ENCODE data around the gene GNAT2. TPM values are rescaled to one million over a fixed set of nuclear protein-coding genes. Genes with fewer than 3 reads are reported as not detected.

Gene GNAT2
- total and polyA plus RNA-seq, 10 of the 15 experiments (the other 5 are each of a cell fraction or from before 2014, with no cell fraction given) = 0.08 to 1.3 (median 0.41) TPM

DNA sequence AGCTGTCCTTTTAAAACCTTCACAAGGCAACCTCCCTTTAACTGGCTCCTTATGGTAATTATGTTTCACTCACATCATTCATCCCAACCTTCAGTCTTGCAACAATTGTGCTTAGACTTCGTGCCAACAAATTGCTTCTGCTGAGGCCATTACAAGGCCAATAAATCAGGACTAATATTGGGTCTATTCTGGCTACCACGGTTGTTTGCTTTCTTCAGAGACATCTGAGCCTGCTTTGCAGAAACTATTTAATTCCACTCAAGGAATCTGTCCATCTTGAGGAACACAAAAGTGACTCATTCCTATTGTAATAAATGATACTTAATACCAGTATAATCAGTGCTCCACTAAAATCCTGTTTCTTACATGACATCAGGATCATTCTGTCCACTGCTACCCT, 33.9 kb upstream of the GNAT2 start:
- BruUV-seq (replicated peaks) = no TSS peak
- no peak for TF ChIP-seq HDGF (IDR thresholded peaks at IDR 0.05)
- no peak for TF ChIP-seq JUNB (IDR thresholded peaks at IDR 0.05)
- TF ChIP-seq, protein P1, sequence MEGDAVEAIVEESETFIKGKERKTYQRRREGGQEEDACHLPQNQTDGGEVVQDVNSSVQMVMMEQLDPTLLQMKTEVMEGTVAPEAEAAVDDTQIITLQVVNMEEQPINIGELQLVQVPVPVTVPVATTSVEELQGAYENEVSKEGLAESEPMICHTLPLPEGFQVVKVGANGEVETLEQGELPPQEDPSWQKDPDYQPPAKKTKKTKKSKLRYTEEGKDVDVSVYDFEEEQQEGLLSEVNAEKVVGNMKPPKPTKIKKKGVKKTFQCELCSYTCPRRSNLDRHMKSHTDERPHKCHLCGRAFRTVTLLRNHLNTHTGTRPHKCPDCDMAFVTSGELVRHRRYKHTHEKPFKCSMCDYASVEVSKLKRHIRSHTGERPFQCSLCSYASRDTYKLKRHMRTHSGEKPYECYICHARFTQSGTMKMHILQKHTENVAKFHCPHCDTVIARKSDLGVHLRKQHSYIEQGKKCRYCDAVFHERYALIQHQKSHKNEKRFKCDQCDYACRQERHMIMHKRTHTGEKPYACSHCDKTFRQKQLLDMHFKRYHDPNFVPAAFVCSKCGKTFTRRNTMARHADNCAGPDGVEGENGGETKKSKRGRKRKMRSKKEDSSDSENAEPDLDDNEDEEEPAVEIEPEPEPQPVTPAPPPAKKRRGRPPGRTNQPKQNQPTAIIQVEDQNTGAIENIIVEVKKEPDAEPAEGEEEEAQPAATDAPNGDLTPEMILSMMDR (IDR thresholded peaks at IDR 0.05 in 2 of 3, conservative IDR thresholded peaks at IDR 0.05 in 1 of 3; ENCODE audit: control insufficient read depth in 2 of 3, extremely low read depth in 1 of 3, insufficient read depth in 1 of 3, low read depth in 3 of 3, low read length in 3 of 3) = no peak
- TF ChIP-seq, protein P2, sequence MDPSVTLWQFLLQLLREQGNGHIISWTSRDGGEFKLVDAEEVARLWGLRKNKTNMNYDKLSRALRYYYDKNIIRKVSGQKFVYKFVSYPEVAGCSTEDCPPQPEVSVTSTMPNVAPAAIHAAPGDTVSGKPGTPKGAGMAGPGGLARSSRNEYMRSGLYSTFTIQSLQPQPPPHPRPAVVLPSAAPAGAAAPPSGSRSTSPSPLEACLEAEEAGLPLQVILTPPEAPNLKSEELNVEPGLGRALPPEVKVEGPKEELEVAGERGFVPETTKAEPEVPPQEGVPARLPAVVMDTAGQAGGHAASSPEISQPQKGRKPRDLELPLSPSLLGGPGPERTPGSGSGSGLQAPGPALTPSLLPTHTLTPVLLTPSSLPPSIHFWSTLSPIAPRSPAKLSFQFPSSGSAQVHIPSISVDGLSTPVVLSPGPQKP (IDR thresholded peaks at IDR 0.05; ENCODE audit: low read depth, low read length) = no peak
- TF ChIP-seq, protein P3, sequence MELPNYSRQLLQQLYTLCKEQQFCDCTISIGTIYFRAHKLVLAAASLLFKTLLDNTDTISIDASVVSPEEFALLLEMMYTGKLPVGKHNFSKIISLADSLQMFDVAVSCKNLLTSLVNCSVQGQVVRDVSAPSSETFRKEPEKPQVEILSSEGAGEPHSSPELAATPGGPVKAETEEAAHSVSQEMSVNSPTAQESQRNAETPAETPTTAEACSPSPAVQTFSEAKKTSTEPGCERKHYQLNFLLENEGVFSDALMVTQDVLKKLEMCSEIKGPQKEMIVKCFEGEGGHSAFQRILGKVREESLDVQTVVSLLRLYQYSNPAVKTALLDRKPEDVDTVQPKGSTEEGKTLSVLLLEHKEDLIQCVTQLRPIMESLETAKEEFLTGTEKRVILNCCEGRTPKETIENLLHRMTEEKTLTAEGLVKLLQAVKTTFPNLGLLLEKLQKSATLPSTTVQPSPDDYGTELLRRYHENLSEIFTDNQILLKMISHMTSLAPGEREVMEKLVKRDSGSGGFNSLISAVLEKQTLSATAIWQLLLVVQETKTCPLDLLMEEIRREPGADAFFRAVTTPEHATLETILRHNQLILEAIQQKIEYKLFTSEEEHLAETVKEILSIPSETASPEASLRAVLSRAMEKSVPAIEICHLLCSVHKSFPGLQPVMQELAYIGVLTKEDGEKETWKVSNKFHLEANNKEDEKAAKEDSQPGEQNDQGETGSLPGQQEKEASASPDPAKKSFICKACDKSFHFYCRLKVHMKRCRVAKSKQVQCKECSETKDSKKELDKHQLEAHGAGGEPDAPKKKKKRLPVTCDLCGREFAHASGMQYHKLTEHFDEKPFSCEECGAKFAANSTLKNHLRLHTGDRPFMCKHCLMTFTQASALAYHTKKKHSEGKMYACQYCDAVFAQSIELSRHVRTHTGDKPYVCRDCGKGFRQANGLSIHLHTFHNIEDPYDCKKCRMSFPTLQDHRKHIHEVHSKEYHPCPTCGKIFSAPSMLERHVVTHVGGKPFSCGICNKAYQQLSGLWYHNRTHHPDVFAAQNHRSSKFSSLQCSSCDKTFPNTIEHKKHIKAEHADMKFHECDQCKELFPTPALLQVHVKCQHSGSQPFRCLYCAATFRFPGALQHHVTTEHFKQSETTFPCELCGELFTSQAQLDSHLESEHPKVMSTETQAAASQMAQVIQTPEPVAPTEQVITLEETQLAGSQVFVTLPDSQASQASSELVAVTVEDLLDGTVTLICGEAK (IDR thresholded peaks at IDR 0.05; ENCODE audit: borderline replicate concordance) = no peak
- TF ChIP-seq, protein P4, sequence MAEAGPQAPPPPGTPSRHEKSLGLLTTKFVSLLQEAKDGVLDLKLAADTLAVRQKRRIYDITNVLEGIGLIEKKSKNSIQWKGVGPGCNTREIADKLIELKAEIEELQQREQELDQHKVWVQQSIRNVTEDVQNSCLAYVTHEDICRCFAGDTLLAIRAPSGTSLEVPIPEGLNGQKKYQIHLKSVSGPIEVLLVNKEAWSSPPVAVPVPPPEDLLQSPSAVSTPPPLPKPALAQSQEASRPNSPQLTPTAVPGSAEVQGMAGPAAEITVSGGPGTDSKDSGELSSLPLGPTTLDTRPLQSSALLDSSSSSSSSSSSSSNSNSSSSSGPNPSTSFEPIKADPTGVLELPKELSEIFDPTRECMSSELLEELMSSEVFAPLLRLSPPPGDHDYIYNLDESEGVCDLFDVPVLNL (IDR thresholded peaks at IDR 0.05; ENCODE audit: low read depth, low read length) = no peak
- DNase-seq (ENCODE audit: low read depth, low spot score) = no peak
- WGBS (ENCODE audit: insufficient coverage, insufficient replicate concordance, low lambda C conversion rate, missing lambda C conversion rate) = 25% methylated on average over 2 of the region's 2 CpGs
- Histone ChIP-seq H3K4me3 (no peak overlapping the region), H3K27me3 (replicated peaks in 1 of 2; ENCODE audit: control insufficient read depth in 2 of 2, insufficient read depth in 2 of 2, low read length in 1 of 2) (no peaks in the 10 kb centered on the region), H3K27ac (ENCODE audit: control insufficient read depth, insufficient read depth) (no peak overlapping the region), H3K4me1 (ENCODE audit: control insufficient read depth, insufficient read depth, low read length) (0 out of 2 replicates have a peak, but pooled peaks cover 4% of the 10 kb centered on the region), H3K9me3 (replicated peaks; ENCODE audit: control insufficient read depth, insufficient read depth, low read length) (no peaks in the 10 kb centered on the region), H3K36me3 (ENCODE audit: control insufficient read depth in 2 of 2, insufficient read depth in 2 of 2, low read length in 1 of 2) (no peaks in the 10 kb centered on the region), H4K20me1 (ENCODE audit: control insufficient read depth, insufficient read depth) (no peaks in the 10 kb centered on the region), H3K79me2 (ENCODE audit: control insufficient read depth, insufficient read depth, low read length) (no peaks in the 10 kb centered on the region; the same call in 1 of the 2 replicates), H2AFZ (ENCODE audit: control insufficient read depth, low read depth, low read length) (no peak overlapping the region), H3K9ac (ENCODE audit: control insufficient read depth, insufficient read depth, low read length) (no peak overlapping the region), H3K4me2 (ENCODE audit: control insufficient read depth, insufficient read depth) (no peak overlapping the region)
- no peak for ATAC-seq
- ChIA-PET RAD21 (ENCODE audit: unreplicated experiment) (interaction anchor here (0.6 to 4.9 kb wide), 6 partner anchors 13 to 331 kb away, joined by 3 to 48 read pairs (median 9); partner anchors contain the start of genes AHCYL1, GSTM1 and GSTM2), POLR2A (interaction anchor here (0.9 kb wide), 1 partner anchor 105 kb away, joined by 3 read pairs; the partner anchor contains the start of gene GNAI3), CTCF (interaction anchor here (1.0 to 10.8 kb wide), 6 partner anchors 14 to 331 kb away, joined by 4 to 299 read pairs (median 40); partner anchors contain the start of gene AHCYL1), SMC1A (ENCODE audit: uncharacterized antibody, unreplicated experiment) (interaction anchor here (0.8 to 5.6 kb wide), 7 partner anchors 10 to 332 kb away, joined by 3 to 63 read pairs (median 12); partner anchors contain the start of gene AHCYL1)
- intact Hi-C loops (cut with micrococcal nuclease; ENCODE audit: unreplicated experiment) (no loop called here), in situ Hi-C loops (cut with MboI) (no loop called here)
- no peak for FAIRE-seq

Measured in GM12878 (cell line).